Muscle layer of duodenum (tissue), 2 donors: Measurements from ENCODE around the gene STXBP5.
"Not testable (repeated sequence)": the region's sequence is repeated elsewhere in the genome, so short reads cannot be mapped to it uniquely, and the experiment has no call there.

ENCODE experiments used
- H3K27ac ChIP-seq: one replicate; pipeline ENCODE4 v1.7.0; 2013; ENCODE audit warnings: mild to moderate bottlenecking, low read length
- H3K27me3 ChIP-seq: one replicate; pipeline ENCODE4 v1.7.0; 2013; ENCODE audit warnings: low read depth, mild to moderate bottlenecking, control low read depth, low read length
- H3K36me3 ChIP-seq, 2 donors: one replicate each; pipeline ENCODE4 v1.7.0; 2013; ENCODE audit warnings: low read length in 2 of 2, control low read depth in 1 of 2, mild to moderate bottlenecking in 1 of 2; ENCODE audit not compliant: insufficient read depth in 2 of 2, control insufficient read depth in 1 of 2
- H3K4me1 ChIP-seq, 2 donors: one replicate each; pipeline ENCODE4 v1.7.0; 2013; ENCODE audit warnings: low read length in 2 of 2, mild to moderate bottlenecking in 2 of 2, control low read depth in 1 of 2, moderate library complexity in 1 of 2; ENCODE audit not compliant: insufficient read depth in 2 of 2, control insufficient read depth in 1 of 2
- H3K4me3 ChIP-seq, 2 donors: one replicate each; pipeline ENCODE4 v1.7.0; 2013; ENCODE audit warnings: low read length in 2 of 2, low read depth in 1 of 2, mild to moderate bottlenecking in 1 of 2
- H3K9me3 ChIP-seq, 2 donors: one replicate each; pipeline ENCODE4 v1.7.0; 2013; ENCODE audit warnings: low read length in 2 of 2, control low read depth in 1 of 2, mild to moderate bottlenecking in 1 of 2; ENCODE audit not compliant: control insufficient read depth in 1 of 2
- donor health status: healthy.

The STXBP5 gene

DNA sequence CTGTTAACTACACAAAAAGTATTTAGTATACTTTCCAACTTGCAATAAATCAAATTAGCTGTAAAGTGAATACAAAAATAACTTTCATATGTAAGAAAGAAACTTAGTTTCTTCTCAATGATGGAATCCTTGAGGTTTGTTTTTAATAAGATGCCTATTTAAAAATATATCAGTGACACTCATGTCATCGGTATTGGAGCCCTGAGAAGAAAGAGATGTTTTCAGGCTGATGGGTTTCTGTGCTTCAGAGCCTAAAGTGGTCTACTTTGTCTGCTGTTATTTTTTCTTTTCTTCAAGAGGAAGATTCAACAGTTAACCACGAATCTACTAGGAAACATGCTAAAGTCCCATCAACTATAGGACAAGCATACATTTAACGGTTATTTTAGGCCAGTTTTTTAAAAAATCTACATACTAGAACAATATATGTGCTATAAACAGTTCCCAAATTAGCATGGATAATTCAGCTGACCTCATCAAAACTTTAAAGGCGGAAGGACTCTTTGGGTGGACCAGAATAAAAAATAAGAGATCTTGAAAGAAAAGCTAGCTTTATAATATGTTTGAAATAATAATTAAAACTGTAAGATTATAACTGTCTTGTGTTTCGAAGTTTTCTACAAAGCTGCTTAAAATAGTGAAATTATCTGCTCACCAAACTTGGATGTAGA is 157.2 kb downstream of the STXBP5 start:
- Histone ChIP-seq H3K36me3 (peaks cover 29 to 47% of the 10 kb centered on the region in 2 donors), H3K9me3 (no peaks in the 10 kb centered on the region), H3K27ac (no peak overlapping the region), H3K4me1 (no peaks in the 10 kb centered on the region), H3K27me3 (no peaks in the 10 kb centered on the region), H3K4me3 (no peak overlapping the region)

DNA sequence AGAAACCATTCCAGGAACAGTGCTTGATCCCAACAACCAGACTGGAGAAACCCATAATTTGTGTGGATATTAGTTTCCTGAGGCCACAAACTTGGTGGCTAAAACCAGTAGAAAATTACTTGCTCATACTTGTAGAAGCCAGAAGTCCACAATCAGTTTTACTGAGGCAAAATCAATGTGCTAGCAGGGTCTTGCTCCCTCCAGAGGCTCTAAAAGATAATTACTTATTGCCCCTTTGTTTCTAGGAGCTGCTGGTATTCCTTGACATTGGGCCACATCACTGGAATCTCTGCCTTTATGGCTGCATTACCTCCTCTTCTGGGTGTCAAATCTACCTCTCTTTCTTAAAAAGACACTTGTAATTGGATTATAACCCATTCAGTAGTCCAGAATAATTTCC is 162.1 kb downstream of the STXBP5 start:
- peaks cover 13 to 28% of the 10 kb centered on the region in 2 donors for H3K36me3 ChIP-seq
- H3K27ac ChIP-seq, result no peak overlapping the region
- H3K4me3 ChIP-seq, result no peak overlapping the region
- no peaks in the 10 kb centered on the region for H3K4me1 ChIP-seq
- H3K27me3 ChIP-seq, result no peaks in the 10 kb centered on the region
- H3K9me3 ChIP-seq, result no peaks in the 10 kb centered on the region

DNA sequence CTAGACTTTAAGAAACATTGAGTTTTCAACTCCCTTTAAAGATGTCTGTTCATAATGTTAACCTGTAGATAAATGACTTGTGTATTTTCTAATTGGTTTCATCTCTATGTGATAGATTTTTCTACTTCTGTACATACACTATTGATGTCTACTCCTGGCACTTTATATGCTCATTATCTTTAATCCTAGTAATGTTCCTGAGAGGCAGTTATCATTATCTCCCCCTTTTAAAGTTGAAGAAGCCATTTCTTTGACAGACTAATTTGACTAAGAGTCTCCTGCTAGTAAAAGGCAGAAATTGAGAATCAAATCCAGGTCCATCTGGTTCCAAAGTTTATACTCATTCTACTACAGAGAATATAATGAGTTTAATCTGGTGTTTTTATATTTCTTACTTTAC is 167.1 kb downstream of the STXBP5 start:
- Histone ChIP-seq H3K27me3 (no peaks in the 10 kb centered on the region), H3K36me3 (peaks cover 1 to 4% of the 10 kb centered on the region in 2 donors), H3K4me1 (no peaks in the 10 kb centered on the region), H3K9me3 (no peaks in the 10 kb centered on the region), H3K27ac (no peak overlapping the region), H3K4me3 (no peak overlapping the region)

DNA sequence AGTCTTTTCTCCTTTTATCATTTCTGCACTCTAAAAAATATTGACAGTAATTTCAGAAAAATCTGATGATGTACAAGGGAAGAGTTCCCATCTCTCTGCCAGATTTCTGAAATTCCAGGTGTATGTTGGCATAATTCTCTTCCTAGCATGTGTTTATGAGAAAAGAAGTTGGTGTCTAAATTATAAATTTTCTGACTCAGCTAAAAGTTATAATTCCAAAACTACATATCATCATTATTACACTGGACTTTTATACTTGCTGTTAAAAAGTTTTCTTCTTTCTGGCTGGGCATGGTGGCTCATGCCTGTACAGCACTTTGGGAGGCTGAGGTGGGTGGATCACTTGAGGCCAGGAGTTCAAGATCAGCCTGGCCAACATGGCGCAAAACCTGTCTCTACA is 168.6 kb downstream of the STXBP5 start:
- no peaks in the 10 kb centered on the region for H3K9me3 ChIP-seq
- no peaks in the 10 kb centered on the region for H3K4me1 ChIP-seq

DNA sequence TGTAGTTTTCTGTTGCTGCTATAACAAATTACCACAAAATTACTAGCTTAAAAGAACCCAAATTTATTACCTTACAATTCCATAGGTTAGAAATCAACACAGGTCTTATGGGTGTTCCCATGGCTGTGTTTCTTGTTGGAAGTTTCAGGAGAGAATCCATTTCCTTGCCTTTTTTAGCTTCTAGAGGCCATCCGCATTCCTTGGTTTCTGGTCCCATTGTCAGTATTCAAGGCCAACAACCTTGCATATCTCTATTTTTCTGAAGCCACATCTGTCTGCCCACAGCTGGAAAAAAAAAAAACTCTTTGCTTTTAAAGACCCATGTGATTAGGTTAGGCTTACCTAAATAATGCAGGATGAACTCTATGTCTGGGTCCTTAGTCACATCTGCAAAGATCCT is 174.6 kb downstream of the STXBP5 start:
- no peaks in the 10 kb centered on the region for H3K9me3 ChIP-seq
- H3K4me3 ChIP-seq, result no peak overlapping the region
- no peaks in the 10 kb centered on the region for H3K4me1 ChIP-seq
- peaks cover 8 to 12% of the 10 kb centered on the region in 2 donors for H3K36me3 ChIP-seq
- no peak overlapping the region for H3K27ac ChIP-seq
- H3K27me3 ChIP-seq, result no peaks in the 10 kb centered on the region

More for the DNA sequence above, 168.6 kb downstream of the STXBP5 start:
- no peak overlapping the region for H3K27ac ChIP-seq
- no peaks in the 10 kb centered on the region for H3K36me3 ChIP-seq
- H3K27me3 ChIP-seq, result no peaks in the 10 kb centered on the region
- H3K4me3 ChIP-seq, result no peak overlapping the region

DNA sequence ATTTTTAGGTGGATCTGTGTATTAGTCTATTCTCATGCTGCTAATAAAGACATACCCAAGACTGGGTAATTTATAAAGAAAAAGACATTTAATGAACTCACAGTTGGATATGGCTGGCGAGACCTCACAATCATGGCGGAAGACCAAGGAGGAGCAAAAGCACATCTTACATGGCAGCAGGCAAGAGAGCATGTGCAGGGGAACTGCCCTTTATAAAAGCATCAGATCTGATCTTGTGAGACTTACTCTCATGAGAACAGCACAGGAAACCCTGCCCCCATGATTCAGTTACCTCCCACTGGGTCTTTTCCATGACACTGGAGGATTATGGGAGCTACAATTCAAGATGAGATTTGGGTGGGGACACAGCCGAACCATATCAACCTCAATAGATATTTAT is 176.6 kb downstream of the STXBP5 start:
- not testable (repeated sequence) for H3K4me1 ChIP-seq, H3K4me3 ChIP-seq, H3K27ac ChIP-seq, H3K27me3 ChIP-seq, H3K9me3 ChIP-seq
- peaks cover 12 to 20% of the 10 kb centered on the region in 2 donors for H3K36me3 ChIP-seq

DNA sequence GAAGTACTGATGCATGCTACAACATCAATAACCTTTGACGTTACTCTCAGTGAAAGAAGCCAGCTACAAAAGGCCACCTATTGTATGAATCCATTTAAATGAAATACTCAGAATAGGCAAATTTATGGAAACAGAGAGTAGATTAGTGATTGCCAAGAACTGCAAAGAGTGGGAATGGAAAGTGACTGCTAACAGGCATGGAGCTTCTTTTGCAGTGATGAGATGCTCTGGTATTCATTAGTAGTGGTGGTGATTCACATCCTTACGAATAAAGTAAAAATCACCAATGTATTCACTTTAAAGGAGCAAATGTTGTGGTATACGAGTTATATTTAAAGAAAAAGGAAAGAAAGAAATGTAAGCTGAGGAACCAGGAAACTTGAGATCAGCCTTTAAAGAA is 177.5 kb downstream of the STXBP5 start:
- no peak overlapping the region for H3K4me3 ChIP-seq
- no peaks in the 10 kb centered on the region for H3K4me1 ChIP-seq
- H3K9me3 ChIP-seq, result no peaks in the 10 kb centered on the region
- no peaks in the 10 kb centered on the region for H3K27me3 ChIP-seq
- peaks cover 12 to 20% of the 10 kb centered on the region in 2 donors for H3K36me3 ChIP-seq
- no peak overlapping the region for H3K27ac ChIP-seq

DNA sequence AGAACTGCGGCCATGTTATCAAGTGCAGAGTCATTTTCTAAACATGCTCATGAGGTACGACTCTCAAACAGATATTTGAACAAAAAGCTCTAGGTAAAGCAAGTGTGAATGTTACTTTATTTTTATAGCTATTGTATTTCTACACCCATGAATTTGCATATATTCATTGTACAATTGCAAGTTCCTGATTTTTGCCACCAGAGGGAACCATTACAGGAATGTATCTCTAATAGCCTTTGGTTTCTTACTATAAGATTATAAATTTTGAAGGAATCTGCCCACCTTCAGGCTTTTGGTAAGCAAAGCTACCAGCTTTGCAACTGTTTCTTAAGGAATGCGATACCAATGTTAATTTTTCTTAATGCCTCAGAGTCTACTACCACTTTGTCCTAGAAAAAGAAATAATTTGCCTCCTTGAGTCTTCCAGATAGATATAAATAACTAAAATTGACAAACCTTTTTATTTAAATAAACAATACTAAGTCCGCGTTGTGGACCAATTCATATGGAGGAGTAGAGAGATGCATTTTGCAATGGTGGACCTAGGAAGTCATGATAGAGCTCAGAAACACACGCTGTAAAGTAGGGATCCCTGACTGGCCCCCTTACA is 178.8 kb downstream of the STXBP5 start:
- Histone ChIP-seq H3K9me3 (no peaks in the 10 kb centered on the region), H3K4me3 (no peak overlapping the region), H3K27me3 (no peaks in the 10 kb centered on the region), H3K27ac (no peak overlapping the region), H3K4me1 (no peaks in the 10 kb centered on the region), H3K36me3 (peaks cover 12 to 20% of the 10 kb centered on the region in 2 donors)

DNA sequence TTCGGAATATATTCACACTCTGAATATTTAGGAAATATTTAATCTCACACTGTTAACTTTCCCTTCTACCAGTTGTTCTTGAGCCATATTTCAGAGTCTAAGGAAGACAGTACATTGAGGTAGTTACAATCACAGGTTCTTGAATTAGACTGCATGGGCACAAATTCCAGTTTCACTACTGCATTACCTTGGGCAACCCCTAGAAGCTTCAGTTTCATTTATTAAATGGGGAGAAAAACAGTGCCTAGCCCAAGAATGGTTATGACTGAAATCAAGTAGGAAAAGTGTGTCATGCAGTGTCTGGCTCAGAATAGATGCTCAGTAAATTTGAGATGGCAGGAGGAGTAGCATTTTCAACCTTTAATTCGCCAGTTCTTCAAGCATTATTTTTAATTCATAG is 179.8 kb downstream of the STXBP5 start:
- H3K4me1 ChIP-seq, result no peaks in the 10 kb centered on the region
- H3K27me3 ChIP-seq, result no peaks in the 10 kb centered on the region
- H3K4me3 ChIP-seq, result no peak overlapping the region
- H3K36me3 ChIP-seq, result peaks cover 9 to 17% of the 10 kb centered on the region in 2 donors
- H3K27ac ChIP-seq, result no peak overlapping the region
- H3K9me3 ChIP-seq, result no peaks in the 10 kb centered on the region

DNA sequence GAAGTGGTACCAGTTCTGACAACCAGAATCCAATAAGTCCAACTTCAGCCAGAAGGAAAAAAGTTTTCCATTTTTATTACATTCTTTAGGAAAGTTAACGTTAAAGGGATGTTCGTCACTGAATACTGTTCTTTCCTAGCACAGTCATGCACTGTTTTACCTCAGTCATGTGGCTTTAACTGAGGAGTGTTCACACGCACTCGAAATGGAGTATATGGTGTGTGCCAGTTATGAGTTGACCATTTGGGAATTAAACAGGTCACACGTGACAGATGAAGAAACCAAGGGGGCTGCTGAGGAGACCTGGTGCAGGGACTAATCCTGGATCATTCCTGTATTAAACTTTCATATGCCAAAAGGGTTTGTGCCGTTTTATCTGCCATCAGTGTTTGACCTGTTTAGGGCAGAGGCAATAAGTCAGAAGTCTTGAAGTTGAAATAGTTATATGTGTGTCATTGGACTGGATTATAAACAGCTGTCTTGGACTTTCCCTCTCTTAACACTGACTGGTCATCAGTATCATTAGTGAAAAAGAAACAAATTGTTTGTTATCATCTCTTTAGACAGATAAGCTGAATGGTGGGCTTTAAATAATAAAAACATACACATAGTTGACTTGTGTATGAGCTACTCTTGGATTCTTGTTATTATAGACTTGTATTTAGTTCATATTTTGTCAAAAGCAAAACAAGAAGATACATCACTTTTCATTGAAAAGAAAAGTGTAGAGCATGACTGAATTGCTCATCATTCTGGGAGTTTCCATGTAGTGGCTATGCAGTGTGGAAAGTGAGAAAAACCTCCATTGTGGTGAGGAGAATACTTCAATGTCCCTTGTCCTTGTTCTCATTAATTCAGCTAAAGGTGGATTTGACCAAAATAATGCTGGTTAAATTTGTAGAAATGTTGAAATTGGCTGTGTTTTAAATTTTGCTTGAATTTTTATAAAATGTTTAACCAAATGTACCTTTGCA is 180.8 kb downstream of the STXBP5 start:
- no peaks in the 10 kb centered on the region for H3K4me1 ChIP-seq
- peaks cover 3 to 16% of the 10 kb centered on the region in 2 donors for H3K36me3 ChIP-seq
- H3K4me3 ChIP-seq, result no peak overlapping the region
- no peaks in the 10 kb centered on the region for H3K27me3 ChIP-seq
- H3K9me3 ChIP-seq, result no peaks in the 10 kb centered on the region
- no peak overlapping the region for H3K27ac ChIP-seq

DNA sequence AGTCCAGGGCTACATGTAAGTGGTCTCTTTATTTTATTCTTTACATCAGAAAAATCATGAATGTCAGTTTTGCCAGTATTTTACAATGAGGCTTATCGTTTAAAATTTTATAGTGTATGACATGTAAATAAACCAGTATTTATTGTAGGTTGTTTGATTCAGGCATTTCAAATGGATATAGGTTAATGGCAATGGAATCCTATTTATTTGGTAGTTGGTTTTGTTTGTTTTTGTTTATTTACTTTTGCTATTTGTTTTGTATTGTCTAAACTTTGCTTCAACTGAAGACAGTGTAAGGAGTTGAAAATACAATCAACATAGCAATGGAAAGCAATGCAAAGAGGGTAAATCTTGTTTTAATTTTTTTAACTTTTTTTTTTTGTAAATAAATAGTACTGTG is 185.2 kb downstream of the STXBP5 start:
- Histone ChIP-seq H3K27me3 (no peaks in the 10 kb centered on the region), H3K9me3 (no peaks in the 10 kb centered on the region), H3K4me1 (no peaks in the 10 kb centered on the region), H3K27ac (no peak overlapping the region), H3K36me3 (peaks cover 0 to 9% of the 10 kb centered on the region in 2 donors), H3K4me3 (no peak overlapping the region)
